SK-N-SH treated with all-trans-retinoic acid at 6 μM for 48 hours (cell line): Measurements from ENCODE around the gene HOXC10.

ENCODE experiments used
- ARNTL ChIP-seq: fragments of 450-650 bp; formaldehyde crosslinking; IDR thresholded peaks from 2 replicates; pipeline ENCODE4 v1.5.0; 2020; ENCODE audit warnings: low read depth, mild to moderate bottlenecking, moderate library complexity, borderline replicate concordance
- OSR1 ChIP-seq: fragments of 250-450 bp; sonication (Bioruptor Pico); IDR thresholded peaks from 2 replicates; pipeline ENCODE4 v1.8.0; 2022; ENCODE audit warnings: moderate library complexity, mild to moderate bottlenecking, inconsistent platforms
- ZFP3 ChIP-seq: fragments of 250-450 bp; sonication (Bioruptor Pico); IDR thresholded peaks from 2 replicates; pipeline ENCODE4 v1.5.0; 2020; ENCODE audit warnings: mild to moderate bottlenecking, moderate library complexity
- TF ChIP-seq, protein P1 (sequence below): fragments of 250-450 bp; sonication (Bioruptor Pico); IDR thresholded peaks from 2 replicates; pipeline ENCODE4 v1.5.1; 2021; ENCODE audit warnings: mild to moderate bottlenecking, moderate library complexity
- TF ChIP-seq, protein P2 (sequence below): fragments of 250-450 bp; sonication (Bioruptor Pico); IDR thresholded peaks from 2 replicates; pipeline ENCODE4 v1.5.1; 2020; ENCODE audit warnings: low read depth, mild to moderate bottlenecking, moderate library complexity

DNA sequence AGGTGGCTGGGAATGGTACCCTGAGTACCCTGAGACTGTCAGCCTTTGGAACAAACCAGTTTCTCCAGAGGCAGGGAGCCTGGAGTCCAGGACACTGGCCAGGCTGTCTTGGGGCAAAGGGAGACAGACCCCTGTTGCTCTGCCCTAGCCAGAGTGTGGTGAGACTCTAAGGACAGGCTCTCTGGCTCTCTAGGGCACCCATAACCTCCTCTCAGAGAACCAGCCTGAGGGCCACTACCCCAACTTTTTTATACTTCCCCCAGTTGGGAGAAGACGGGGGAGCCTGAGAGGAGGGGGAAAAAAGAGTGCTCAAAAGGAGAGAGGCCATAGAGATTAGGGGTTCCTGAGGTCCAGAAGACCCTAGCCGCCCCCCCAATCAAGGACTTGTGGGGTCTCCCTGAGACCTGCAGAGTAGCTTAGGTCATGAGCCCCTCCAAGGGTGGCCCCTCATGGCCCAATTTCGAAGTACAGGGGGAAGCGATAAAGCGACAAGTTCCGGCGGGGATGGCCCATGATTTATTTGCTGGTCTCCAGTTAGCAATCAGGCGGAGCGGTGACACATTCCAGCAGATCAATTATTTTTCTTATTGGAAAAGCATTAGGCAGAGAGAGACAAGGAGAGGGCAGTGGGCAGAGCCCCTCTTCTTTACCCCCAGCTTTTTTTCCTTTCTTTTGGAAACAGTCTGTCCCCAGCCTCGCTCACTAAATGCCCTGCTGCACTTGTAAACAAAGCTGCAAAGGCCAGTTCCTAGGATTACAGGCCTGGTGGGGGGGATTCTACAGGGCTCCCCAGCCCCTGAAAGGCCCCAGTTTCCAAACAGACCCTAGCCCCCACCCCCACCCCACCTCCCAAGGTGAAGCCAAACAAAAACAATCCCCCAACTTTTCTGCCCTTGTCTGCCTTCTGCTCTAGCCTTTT, 25.4 kb downstream of the HOXC10 start:
- TF ChIP-seq, protein P1, sequence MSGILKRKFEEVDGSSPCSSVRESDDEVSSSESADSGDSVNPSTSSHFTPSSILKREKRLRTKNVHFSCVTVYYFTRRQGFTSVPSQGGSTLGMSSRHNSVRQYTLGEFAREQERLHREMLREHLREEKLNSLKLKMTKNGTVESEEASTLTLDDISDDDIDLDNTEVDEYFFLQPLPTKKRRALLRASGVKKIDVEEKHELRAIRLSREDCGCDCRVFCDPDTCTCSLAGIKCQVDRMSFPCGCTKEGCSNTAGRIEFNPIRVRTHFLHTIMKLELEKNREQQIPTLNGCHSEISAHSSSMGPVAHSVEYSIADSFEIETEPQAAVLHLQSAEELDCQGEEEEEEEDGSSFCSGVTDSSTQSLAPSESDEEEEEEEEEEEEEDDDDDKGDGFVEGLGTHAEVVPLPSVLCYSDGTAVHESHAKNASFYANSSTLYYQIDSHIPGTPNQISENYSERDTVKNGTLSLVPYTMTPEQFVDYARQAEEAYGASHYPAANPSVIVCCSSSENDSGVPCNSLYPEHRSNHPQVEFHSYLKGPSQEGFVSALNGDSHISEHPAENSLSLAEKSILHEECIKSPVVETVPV (CRISPR knock-in tag) = no peak
- no peak for TF ChIP-seq OSR1 (CRISPR knock-in tag)
- no peak for TF ChIP-seq ZFP3 (CRISPR knock-in tag)
- TF ChIP-seq ARNTL (CRISPR knock-in tag) = no peak
- TF ChIP-seq, protein P2, sequence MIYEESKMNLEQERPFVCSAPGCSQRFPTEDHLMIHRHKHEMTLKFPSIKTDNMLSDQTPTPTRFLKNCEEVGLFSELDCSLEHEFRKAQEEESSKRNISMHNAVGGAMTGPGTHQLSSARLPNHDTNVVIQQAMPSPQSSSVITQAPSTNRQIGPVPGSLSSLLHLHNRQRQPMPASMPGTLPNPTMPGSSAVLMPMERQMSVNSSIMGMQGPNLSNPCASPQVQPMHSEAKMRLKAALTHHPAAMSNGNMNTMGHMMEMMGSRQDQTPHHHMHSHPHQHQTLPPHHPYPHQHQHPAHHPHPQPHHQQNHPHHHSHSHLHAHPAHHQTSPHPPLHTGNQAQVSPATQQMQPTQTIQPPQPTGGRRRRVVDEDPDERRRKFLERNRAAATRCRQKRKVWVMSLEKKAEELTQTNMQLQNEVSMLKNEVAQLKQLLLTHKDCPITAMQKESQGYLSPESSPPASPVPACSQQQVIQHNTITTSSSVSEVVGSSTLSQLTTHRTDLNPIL (CRISPR knock-in tag) = no peak
